Measurements from ENCODE around the gene CNP. TPM values are rescaled to one million over a fixed set of nuclear protein-coding genes. Genes with fewer than 3 reads are reported as not detected.

Gene CNP
- total RNA-seq, 6 experiments from 2014 or later, result 30.1 to 42.7 (median 33.0) TPM

GRCh38 chr17:41986634-41987033, 20.0 kb downstream of the CNP start:
- no peak overlapping the region for H3K27ac ChIP-seq
- DNase-seq, result no peak
- peaks cover 0 to 61% (median 27%) of the 10 kb centered on the region in 4 donors for H3K36me3 ChIP-seq
- H3K9me3 ChIP-seq, result no peaks in the 10 kb centered on the region
- WGBS (ENCODE audit: insufficient coverage, low coverage, low lambda C conversion rate, missing lambda C conversion rate), result 90% methylated on average over 1 of the region's 1 CpG
- no peak for ATAC-seq
- no peak for TF ChIP-seq CTCF (IDR thresholded peaks at IDR 0.05)
- no peak for TF ChIP-seq POLR2A (IDR thresholded peaks at IDR 0.05)
- no peak overlapping the region for H3K4me3 ChIP-seq
- H3K4me1 ChIP-seq, result peaks cover 0 to 30% (median 15%) of the 10 kb centered on the region in 4 donors
- intact Hi-C loops (cut with DNase I), result no loop called here
- H3K27me3 ChIP-seq, result no peaks in the 10 kb centered on the region

DNA sequence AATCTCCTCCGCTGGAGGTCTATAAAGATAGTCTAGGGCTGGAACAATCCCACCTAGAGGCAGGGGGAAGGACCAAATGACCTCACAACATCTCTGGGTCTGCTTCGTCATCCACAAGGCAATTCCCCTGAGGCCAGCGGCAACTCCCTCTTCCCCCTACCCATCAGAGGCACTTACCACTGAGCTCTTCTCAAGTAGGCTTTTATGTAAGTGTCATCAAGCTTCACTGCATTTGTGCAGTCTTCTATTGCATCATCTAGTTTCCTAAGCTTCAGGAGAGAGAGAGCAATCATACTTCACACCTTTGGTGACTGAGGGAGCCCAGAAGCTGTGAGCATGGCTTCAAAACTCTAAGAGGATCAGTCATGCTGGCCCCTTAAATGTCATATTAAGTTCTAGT, 21.0 kb downstream of the CNP start:
- Histone ChIP-seq H3K4me3 (no peak overlapping the region), H3K36me3 (peaks cover 0 to 61% (median 25%) of the 10 kb centered on the region in 4 donors), H3K4me1 (peaks cover 0 to 30% (median 15%) of the 10 kb centered on the region in 4 donors), H3K9me3 (no peaks in the 10 kb centered on the region), H3K27me3 (no peaks in the 10 kb centered on the region), H3K27ac (no peak overlapping the region)
- ATAC-seq (no peak), DNase-seq (no peak)
- WGBS (ENCODE audit: insufficient coverage, low coverage, low lambda C conversion rate, missing lambda C conversion rate), result no CpG with 5 or more reads among the region's 3 CpGs
- TF ChIP-seq CTCF (IDR thresholded peaks at IDR 0.05), result no peak
- no peak for TF ChIP-seq POLR2A (IDR thresholded peaks at IDR 0.05)
- intact Hi-C loops (cut with DNase I), result no loop called here

GRCh38 chr17:41988418-41988817, 21.8 kb downstream of the CNP start:
- no peak for ATAC-seq
- H3K27ac ChIP-seq, result no peak overlapping the region
- no peaks in the 10 kb centered on the region for H3K27me3 ChIP-seq
- TF ChIP-seq CTCF (IDR thresholded peaks at IDR 0.05), result no peak
- TF ChIP-seq POLR2A (IDR thresholded peaks at IDR 0.05), result no peak
- peaks cover 0 to 30% (median 15%) of the 10 kb centered on the region in 4 donors for H3K4me1 ChIP-seq
- H3K4me3 ChIP-seq, result no peak overlapping the region
- peaks cover 0 to 60% (median 24%) of the 10 kb centered on the region in 4 donors for H3K36me3 ChIP-seq
- no peak for DNase-seq
- H3K9me3 ChIP-seq, result no peaks in the 10 kb centered on the region
- intact Hi-C loops (cut with DNase I), result no loop called here
- 100% methylated on average over 2 of the region's 2 CpGs for WGBS (ENCODE audit: insufficient coverage, low coverage, low lambda C conversion rate, missing lambda C conversion rate)

DNA sequence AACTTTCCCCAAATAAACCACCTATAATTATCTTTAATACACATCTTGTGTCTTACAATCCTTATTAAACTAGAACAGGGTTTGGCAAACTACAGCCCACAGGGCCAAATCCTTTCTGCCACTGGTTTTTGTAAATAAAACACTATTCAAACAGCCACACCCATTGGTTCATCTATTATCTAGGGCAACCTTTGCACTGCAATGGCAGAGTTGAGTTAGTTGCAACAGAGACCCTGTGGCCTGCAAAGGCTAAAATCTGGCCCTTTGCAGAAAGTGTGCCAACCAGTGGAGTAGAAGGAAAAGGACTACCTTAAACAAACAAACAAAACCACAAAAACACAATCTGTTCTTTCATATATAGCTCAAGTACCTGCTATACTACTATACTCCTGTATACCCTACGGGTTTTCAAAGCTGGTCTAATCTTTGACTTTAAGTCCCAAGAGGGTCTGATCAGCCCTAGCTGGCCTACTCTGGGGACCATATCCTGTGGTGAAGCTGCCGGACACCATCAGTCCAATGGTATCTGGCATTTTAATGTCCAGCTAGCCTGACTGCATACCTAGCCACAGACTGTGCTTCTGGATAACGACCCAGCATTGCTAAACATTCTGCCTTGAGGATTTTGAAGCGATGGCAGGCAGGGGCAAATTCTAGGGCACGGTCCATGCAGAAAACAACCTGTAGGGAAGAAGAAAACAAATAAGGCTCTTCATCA, 23.3 kb downstream of the CNP start:
- peak; percentile 96 to 98 (median 96) for ATAC-seq
- Histone ChIP-seq H3K9me3 (no peaks in the 10 kb centered on the region), H3K27ac (peak overlapping the region; percentile 40 to 69 (median 63)), H3K4me3 (no peak overlapping the region), H3K36me3 (peaks cover 0 to 58% (median 25%) of the 10 kb centered on the region in 4 donors), H3K4me1 (peaks cover 0 to 30% (median 15%) of the 10 kb centered on the region in 4 donors), H3K27me3 (no peaks in the 10 kb centered on the region)
- WGBS (ENCODE audit: insufficient coverage, low coverage, low lambda C conversion rate, missing lambda C conversion rate), result 43% methylated on average over 5 of the region's 5 CpGs
- peak in 2 of 4 donors; percentile 12 to 13 for TF ChIP-seq CTCF (IDR thresholded peaks at IDR 0.05)
- TF ChIP-seq POLR2A (IDR thresholded peaks at IDR 0.05), result no peak
- DNase-seq, result peak in 1 of 3 donors; percentile 85
- intact Hi-C loops (cut with DNase I), result no loop called here
